ENCODE data around the gene QRICH2. TPM values are rescaled to one million over a fixed set of nuclear protein-coding genes. Genes with fewer than 3 reads are reported as not detected.

QRICH2 gene
- total RNA-seq = 0.98 and 1.8 TPM in 2 replicates

GRCh38 chr17:76307966-76308338 is at the start of gene QRICH2:
Gene QRICH2 (minus strand): TSS chr17:76308276. CDS start chr17:76307998, 278 bp downstream.

GRCh38 chr17:76353599-76354316 is 45.7 kb upstream of the QRICH2 start, which contains the start of gene PRPSAP1:
Gene PRPSAP1 (minus strand): TSS chr17:76353916. CDS start chr17:76353703, 213 bp downstream.

GRCh38 chr17:76264755-76265623 is 43.1 kb downstream of the QRICH2 start, which contains the start of gene UBALD2:
Gene UBALD2 (plus strand): TSS chr17:76265348. CDS start chr17:76265506, 158 bp downstream.

DNA sequence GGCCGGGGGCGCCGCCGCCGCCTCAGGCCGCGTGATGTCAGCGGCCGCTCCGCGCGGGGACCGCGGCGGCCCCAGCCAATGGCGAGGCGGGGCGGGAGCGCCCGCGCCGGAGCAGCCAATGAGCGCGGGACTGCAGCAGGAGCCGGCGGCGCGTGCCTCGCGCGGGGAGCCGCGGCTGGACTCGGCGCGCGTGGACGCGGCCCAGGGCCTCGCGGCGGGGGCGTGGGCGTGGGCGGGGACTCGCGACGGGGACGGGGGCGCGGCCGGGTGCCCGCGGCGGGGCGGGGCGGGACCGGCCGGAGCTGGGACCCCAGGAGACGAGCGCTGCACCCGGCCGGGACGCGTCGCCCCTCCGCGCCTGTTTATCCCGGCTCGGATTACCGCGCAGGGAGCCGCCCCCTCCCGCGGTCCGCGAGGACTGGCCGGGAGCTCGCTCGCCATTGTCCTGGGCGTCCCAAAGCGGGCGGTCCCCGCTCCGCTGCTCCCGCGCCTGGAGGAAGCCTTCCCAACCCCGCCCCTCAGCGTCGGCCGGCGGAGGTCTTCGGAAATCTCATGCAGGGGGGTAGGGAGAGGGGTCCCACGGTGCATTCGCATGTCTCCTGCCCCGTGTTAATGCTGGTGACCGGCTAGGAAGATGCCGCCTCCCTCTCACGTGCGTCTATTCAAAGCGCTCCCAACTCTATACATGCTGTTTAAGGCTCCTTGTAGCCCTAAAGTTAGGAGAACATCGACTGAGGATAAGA is 67.4 kb downstream of the QRICH2 start, which contains the start of gene RNF157:
Gene RNF157 (minus strand): TSS at position 33 of the 743 bp plus-strand sequence. CDS start 253 bp downstream, outside the sequence.

Other genes starting within 250 kb of the QRICH2 start
- gene SRP68, start 235.8 kb downstream of the QRICH2 start, total RNA-seq = 40.8 and 48.2 TPM in 2 replicates
- gene GALR2, start 233.5 kb downstream of the QRICH2 start, total RNA-seq = not detected in 2 replicates
- gene ZACN, start 229.1 kb downstream of the QRICH2 start, total RNA-seq = not detected in 2 replicates
- gene EXOC7, start 204.5 kb downstream of the QRICH2 start, total RNA-seq = 44.9 and 59.0 TPM in 2 replicates
- gene FOXJ1, start 167.0 kb downstream of the QRICH2 start, total RNA-seq = not detected in 2 replicates
- 0.10 and 0.44 TPM in 2 replicates for gene RNF157, start 67.8 kb downstream of the QRICH2 start, total RNA-seq
- 4.5 and 5.9 TPM in 2 replicates for gene UBALD2, start 42.9 kb downstream of the QRICH2 start, total RNA-seq
- 23.1 and 35.4 TPM in 2 replicates for gene PRPSAP1, start 45.6 kb upstream of the QRICH2 start, total RNA-seq
- gene SPHK1, start 76.3 kb upstream of the QRICH2 start, total RNA-seq = 51.0 and 55.1 TPM in 2 replicates
- 19.2 and 25.5 TPM in 2 replicates for gene UBE2O, start 144.9 kb upstream of the QRICH2 start, total RNA-seq
- gene AANAT, start 159.3 kb upstream of the QRICH2 start, total RNA-seq = not detected in 2 replicates
- 5.2 and 10.5 TPM in 2 replicates for gene RHBDF2, start 193.1 kb upstream of the QRICH2 start, total RNA-seq
- 126 and 147 TPM in 2 replicates for gene CYGB, start 229.4 kb upstream of the QRICH2 start, total RNA-seq
- gene PRCD, start 231.8 kb upstream of the QRICH2 start, total RNA-seq = 5.7 and 6.6 TPM in 2 replicates

Measured in cardiac ventricle fibroblast (primary cell).